HG03558 (cell line): ENCODE measurements around the gene SLC39A10.

Experiments used
- ATAC-seq: cut with Tn5 transposase; IDR thresholded peaks from one replicate; pipeline ENCODE4 v1.9.1; 2021; ENCODE audit warnings: moderate number of reproducible peaks; ENCODE audit not compliant: unreplicated experiment; ENCODE audit errors: extremely low read depth

SLC39A10 gene, protein sequence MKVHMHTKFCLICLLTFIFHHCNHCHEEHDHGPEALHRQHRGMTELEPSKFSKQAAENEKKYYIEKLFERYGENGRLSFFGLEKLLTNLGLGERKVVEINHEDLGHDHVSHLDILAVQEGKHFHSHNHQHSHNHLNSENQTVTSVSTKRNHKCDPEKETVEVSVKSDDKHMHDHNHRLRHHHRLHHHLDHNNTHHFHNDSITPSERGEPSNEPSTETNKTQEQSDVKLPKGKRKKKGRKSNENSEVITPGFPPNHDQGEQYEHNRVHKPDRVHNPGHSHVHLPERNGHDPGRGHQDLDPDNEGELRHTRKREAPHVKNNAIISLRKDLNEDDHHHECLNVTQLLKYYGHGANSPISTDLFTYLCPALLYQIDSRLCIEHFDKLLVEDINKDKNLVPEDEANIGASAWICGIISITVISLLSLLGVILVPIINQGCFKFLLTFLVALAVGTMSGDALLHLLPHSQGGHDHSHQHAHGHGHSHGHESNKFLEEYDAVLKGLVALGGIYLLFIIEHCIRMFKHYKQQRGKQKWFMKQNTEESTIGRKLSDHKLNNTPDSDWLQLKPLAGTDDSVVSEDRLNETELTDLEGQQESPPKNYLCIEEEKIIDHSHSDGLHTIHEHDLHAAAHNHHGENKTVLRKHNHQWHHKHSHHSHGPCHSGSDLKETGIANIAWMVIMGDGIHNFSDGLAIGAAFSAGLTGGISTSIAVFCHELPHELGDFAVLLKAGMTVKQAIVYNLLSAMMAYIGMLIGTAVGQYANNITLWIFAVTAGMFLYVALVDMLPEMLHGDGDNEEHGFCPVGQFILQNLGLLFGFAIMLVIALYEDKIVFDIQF

DNA sequence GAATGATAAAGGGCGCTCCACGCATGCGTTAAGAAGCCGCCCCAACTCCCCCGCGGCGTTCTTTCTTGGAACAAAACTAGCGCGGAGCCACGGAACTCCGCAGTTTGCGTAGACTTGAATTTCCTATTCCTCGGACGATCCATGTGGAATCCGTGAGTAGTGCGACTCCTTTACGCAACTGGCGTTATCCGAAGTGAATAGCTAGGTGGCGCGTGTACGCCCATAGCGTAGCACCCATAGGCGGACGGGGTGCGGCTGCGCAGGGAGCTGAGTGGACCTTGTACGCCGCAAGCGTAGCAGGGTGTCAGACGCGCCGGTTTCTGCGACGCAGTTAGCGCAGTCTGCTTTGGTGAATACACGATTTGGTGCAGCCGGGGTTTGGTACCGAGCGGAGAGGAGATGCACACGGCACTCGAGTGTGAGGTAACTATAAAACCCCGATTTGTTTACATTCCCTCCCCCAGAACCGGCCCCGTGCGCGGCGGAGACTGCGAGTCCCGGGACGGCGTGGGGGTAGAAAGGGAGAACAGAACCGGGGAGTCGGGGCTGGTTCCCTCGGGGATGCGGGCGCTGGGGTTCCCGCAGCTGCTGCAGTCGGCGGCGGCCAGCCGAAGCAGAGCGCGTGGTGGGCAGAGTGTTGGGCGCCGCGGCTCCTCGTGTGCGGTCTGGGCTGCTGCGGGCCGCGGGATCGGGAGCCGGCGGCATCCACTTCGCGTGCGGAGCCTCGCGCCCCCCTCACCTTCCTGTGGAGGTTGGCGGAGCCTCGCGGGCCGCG, at the start of gene SLC39A10:
SLC39A10 (plus strand) TSS at position 368 of the 775 bp plus-strand sequence. CDS start 22,817 bp downstream, outside the sequence.
- ATAC-seq = peak; percentile 68

DNA sequence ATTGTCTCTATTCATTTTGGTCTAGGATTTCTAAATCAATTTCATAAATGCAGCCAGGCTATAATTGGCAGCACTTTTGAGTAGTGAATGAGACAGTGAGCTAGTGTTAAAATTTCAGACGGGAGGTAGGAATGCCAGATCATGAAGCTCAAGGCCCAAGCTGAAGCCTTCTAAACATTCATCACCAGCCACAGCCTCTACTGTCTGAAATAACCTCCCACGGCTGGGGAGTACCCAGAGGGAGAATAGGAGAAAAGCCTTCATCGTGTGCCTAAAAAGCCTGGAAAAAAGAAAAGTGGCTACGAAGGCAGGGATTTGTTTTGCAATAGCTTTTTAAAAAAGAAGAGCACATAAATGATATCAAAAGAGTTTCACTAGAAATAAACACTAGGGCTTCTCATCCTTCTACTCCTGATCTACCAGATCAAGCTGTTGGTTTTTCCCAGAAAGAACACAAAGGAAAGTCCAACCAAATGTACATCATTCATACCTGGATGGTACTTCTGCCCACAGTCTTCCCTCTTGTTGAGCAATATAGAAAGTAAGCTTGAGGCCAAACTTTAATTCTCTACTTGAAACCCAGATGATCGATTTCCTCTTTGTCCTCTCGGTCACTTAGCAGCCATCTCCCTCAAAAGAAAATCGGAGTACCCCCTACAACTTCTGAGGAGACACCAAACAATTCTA, 48.1 kb upstream of the SLC39A10 start:
- ATAC-seq = no peak

DNA sequence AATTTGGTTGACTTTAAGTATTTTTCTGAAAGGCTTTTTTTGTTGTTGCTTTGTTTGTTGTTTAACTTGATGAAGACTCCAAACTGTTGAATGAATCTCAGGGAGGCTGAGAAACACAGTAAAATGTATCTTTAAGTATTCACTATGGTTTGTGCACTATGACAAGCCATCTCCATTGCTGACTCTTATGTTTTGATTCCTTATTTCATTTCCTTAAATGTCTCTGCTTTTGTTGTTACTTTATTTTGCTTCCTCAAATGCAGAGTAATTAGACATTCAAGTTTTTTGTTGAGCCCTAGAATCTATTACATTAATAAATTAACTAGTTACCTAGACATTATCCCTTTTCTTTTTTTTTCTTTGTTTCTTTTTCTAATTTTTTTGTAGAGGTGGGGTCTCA, 46.3 kb upstream of the SLC39A10 start:
- no peak for ATAC-seq

DNA sequence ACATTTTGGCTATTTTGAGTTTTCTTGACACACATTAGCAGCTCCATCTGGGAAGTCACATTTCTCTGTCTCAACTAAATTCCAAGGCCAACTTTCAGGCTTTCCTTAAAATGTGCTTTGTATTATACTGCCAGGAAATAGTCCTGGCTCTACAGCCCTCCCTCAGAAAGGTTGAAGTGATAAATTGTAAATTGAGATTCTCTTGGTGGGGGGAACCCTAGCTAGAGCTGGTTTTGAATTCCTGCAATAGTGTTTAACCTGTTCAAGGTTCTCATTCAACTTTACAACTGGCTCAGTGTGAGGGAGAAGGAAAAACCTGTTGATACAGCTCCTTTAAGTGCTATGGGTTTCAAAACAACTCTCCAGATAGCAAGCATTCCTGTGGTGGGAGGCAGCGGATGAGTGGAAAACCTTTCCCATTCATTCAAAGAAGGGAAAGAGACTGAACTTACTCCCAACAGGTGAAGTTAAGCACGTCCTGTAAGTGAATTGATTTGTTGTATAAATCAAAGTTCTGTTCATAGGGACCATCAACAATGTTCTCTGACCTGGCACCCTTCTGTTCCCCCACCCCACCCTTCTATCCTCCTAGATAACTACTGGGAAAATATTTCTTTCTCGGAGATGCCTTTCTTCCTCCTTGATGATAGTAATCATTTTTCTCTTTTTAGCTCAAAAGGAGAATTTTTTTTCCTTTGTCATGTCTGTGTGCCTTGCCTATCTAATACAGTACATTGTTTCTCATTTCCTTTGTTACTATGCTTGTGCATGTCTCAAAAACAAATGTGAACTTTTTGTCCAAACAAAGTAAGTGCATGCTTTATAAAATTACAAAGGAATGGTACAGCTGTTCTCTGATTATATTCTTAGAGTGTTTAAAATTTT, 44.2 kb upstream of the SLC39A10 start:
- ATAC-seq = no peak

DNA sequence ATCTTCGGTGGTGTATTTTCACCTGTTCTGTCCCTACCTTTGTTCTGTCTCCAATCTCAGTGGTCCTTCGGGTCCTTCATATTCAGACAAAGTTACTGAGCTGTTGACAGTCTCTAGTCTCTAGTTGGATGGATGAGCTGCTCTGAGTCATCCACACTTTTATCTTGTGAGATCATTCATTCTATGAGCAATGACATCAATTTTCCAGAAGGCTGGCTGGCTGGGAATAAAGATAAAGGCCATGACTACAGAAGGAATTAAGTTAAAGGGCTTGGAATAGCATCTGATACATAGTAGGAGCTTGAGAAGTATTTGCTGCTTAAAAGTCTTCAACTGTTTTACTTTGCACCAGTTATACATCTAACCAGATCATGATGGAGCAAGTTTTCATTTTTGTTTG, 43.1 kb upstream of the SLC39A10 start:
- no peak for ATAC-seq

DNA sequence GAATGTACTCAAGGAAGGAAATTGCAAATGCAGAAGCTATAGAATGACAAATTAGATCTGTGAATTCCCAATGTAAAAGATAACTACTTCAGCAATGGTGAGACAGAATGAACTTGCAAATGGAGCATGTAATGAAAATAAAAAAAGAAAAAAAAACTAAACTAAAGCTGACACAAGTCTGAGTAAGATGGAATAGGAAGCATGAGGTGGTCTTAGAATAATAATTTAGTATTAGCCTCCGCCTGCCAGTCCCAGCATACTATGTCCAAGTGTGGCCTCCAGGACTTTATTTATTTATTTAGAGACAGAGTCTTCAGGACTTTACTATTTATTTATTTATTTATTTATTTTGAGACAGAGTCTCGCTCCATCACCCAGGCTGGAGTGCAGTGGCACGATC, 37.4 kb upstream of the SLC39A10 start:
- ATAC-seq = no peak

DNA sequence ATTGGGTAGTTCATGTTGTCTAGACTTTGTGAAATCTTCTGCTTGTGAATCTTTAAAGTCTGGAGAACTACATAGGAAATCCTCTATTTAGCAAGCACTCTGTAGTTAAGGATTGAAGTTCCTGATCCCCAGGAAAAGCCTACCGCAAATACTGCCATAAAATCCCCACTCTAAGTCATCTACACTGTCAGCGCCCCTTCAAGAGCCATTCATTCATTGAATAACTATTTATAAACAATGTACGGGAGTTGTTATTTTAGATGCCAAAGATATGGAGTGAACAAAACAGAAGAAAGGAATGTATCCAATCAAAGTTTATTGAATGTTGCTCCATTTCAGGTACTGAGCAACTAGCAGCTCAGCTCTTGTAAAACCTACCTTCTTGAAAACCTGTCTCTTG, 36.5 kb upstream of the SLC39A10 start:
- ATAC-seq = no peak

DNA sequence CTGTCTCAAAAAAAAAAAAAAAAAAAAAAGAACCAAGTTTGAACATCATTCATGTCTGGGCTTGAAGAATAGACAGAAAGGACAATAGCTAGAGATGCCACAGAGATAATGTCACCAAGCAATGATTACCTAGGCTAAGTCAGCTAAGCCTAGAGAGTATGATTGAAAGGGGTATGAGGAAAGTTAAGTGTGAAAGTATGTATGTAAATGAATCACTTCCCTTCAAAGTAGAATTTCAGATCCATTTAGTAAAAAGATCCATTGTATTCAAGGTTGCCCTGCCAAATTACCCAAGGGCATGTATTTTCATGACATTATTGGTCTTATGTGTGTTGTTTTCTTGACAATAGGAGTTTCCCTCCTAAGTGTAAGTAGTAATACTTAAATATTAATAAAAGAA, 34.1 kb upstream of the SLC39A10 start:
- peak; percentile 78 for ATAC-seq

DNA sequence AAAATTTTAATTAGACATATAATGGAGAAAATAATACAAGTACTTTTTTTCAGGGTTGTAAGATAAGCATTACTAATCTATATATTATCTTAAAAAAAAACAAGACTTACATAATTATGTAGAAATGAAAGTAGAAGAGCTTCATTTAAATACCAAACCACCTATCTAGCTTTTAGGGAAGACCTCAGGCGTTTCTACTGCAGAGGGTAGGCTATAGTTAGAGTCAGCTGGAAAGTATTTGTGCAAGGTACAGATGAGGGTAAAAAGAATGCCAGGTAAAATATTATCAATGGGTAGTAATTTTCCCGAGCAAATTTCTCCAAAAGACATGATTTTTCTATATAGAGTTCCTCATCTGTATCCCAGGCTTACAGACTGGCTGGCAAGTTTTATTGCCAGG, 30.5 kb upstream of the SLC39A10 start:
- ATAC-seq = no peak

DNA sequence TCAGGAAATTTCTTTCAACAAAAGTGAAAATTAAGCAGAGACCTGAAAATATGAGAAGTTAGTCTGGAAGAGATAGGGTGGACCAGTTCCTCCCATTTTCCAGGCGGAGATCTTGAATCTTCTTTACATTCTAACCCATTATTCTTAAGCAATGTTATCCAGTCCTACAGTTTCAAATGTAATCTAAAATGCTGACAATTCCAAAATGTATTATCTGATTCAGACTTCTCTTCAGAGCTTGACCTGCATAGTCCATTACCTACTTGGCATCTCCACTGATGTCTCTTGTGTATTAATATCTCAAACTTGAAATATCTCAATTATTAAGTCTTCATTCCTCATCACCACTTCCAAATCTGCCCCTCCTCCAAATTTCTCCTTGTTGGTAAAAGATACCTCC, 28.4 kb upstream of the SLC39A10 start:
- ATAC-seq = no peak

DNA sequence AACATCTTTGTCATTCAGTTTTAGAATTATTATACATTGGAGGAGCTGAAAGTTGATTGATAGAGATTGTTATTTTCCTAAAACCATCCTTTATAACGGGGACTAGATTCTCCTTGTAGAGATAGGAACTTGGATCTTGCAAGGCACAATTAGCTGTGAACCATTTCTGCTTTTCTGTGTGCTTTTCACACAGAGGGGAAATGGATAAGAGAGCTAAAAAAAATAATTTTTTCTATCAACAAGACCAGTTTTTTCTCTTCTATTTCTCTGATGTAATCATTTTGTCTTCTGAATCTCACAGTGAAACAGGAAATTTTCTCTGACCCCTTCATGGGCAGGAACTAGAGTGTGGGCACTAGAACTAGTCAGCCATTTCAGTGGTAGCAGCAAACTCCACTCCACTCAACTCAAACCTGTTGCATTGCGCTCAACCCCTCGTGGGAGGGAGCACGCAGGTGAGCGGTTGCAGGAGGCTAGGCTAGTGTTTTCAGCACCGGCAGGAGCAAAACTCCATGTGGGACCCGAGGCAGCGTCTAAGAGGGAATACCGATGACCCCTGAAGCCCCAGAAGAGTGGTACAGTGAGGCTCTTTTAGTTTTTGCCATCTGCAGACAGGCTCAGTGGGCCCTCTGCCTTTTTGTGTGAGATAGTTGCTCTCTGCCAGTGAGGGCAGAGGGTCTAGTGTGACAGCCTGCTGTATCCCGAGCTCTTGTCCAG, 24.0 kb upstream of the SLC39A10 start:
- ATAC-seq = no peak

DNA sequence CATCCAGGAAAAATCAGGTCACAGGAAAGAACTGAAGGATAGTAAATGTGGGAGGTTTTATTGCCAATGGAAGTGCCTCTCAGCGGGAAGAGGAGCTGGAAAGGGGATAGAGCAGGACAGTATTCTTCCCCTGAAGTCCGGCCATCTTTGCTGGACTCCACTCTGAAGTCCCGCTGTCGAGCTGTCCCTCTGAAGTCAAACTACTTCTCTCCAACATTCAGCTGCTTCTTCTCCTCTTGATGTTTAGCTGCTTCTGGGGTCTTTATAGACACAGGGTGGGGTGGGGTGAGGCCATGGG, 23.5 kb upstream of the SLC39A10 start:
- no peak for ATAC-seq

DNA sequence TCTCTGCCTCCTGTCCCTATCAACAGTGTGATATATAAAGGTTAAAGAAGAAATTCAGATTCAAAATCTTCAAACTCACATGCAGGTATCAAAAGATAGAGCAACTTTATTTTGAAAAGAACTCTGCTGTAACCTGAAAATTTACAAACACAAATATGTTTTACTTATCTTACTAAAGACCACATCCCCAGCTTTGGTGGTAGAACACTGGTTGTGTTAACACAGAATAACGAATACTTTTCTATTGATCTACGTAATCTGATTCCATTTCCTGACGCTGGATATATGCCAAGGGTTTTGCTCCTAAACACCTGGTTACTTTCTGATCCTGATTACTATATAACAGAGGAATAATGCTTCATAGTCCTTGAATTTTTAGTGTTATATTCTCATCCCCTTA, 23.1 kb upstream of the SLC39A10 start:
- ATAC-seq = no peak

DNA sequence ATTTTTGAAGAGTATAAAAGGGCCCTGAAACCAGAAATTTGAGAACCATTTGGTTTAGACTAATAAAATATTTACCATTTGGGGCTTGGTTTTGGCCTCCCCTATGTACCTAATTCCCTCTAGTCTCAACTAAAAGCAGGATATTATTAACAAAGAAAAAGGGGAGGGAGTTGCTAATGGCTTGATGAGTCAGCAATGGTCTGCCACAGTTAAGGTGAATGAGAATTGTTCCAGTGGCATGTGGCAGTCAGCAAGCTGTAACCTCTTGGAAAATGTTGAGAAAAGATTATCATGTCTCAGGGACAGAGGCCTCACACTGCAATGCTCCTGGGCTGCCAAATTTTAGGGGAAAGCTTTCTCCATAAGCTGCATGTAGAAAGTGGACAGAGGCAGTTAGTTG, 20.1 kb upstream of the SLC39A10 start:
- ATAC-seq = no peak

DNA sequence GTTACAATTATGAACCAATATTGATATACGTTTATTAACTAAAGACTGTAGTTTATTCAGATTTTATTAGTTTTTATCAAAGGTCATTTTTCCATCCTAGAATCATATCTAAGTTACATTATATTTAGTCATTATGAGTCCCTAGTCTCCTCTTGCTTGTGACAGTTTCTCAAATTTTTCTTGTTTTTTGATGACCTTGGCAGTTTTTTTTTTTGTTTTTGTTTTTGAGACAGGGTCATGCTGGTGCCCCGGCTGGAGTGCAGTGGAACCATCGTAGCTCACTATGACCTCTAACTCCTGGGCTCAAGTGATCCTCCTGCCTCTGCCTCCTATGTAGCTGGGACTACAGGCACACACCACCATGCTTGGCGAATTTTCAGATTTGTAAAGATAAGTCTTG, 18.3 kb upstream of the SLC39A10 start:
- ATAC-seq = no peak

DNA sequence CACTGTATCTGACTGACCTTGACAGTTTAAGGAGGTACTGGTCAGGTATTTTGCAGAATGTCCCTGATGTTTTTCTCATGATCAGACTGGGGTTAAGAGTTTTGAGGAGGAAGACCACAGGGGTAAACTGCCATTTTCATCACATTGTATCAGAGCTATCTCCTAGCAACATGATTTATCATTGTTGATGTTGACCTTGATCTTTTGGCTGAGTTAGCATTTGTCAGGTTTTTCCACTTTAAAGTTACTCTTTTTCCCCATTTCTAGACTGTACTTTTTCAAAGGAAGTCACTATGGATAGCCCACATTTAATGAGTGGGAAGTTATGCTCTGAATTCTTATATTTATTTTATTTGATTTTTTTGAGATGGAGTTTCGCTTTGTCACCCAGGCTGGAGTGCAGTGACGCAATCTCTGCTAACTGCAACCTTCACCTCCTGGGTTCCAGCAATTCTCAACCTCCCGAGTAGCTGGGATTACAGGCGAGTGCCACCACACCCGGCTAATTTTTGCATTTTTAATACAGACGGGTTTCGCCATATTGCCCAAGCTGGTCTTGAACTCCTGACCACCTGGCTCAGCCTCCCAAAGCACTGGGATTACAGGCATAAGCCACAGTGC, 17.7 kb upstream of the SLC39A10 start:
- no peak for ATAC-seq

DNA sequence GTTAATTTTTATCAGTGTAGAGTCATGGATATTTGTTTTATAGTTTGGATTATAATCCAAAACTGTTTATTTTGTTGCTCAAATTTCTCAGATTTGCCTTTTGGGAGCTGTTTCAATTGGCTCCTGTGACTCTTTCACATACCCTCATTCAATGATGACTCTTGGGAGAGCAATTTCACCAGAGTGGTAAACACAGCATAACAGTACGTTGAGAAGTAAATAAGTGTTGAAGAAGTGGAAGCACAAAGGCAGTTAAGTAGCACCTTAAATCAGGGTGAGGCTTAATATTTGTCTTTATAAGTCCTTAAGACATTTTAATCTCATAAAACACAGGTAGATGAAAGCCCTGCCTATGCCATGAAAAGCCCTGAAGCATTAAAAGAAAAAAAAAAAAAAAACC, 17.1 kb upstream of the SLC39A10 start:
- no peak for ATAC-seq

DNA sequence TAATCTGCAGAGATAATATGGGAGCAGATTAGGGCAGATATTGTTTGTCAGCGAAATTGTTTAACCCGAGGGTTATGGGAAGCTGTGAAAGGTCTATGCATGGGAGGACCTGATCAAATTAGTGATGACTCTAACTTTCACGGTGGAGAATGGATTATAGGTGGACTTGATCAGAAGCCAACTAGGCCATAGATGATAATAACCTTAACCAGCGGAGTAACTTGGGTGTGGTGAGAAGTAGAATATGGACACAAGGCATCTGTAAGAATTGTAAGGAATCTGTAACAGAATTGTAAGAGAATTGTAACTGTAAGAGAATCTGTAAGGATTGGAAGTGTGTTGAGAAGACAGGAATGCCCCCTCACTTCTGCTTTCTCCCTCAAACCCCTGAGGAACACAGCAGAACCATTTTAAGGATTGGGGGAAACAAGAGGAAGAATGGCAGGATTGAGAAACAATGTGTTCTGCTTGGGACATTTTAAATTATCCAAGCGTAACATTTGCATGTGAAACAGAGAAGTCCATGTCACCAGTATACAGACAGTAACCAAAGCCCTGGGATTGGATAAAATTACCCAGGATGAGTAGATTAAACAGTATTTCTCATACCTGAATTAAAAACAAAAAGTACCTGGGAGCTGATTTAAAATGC, 14.9 kb upstream of the SLC39A10 start:
- no peak for ATAC-seq
